HG03095 (cell line): ENCODE data around the gene GALNT6.
"Not testable (repeated sequence)": the region's sequence is repeated elsewhere in the genome, so short reads cannot be mapped to it uniquely, and the experiment has no call there.

Experiments used
- ATAC-seq: cut with Tn5 transposase; IDR thresholded peaks from one replicate; pipeline ENCODE4 v1.9.1; 2021; ENCODE audit warnings: moderate library complexity; ENCODE audit not compliant: unreplicated experiment

GALNT6 gene

DNA sequence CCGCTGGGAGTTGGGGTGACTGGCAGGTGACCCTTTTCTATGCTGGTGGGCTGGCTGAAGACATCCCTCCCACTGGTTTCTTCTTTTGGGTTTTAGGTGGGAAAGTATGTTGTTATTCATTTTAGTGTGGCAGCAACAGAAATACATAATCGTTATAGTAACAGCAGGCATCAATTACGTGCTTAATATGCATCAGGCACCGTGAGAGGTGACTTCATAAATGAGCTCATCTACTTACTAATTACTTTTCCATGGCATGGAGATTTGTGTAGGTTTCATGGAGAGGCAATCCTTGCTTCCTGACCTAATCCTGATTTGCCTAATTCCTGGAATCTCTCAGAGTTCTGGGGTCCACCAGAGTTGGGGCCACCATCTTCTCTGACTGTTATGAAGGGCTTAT lies 31.4 kb downstream of the GALNT6 start:
- ATAC-seq, result no peak

DNA sequence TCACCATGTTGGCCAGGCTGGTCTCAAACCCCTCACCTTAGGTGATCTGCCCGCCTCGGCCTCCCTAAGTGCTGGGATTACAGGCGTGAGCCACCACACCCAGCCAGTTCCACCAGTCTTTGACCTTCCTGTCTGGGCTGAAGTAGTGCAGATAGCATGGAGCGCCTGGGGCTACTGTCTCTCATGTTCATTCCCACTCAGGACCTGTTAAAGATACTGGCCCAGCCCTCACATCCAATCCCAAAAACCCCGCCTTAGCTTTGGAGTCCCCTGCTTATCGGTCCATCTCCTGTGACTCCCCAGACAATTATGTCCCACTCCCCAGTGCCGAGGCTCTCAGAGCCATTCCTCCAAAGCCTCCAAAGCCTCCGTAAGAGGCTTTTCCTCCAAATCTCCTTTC lies 32.7 kb downstream of the GALNT6 start:
- ATAC-seq, result no peak

DNA sequence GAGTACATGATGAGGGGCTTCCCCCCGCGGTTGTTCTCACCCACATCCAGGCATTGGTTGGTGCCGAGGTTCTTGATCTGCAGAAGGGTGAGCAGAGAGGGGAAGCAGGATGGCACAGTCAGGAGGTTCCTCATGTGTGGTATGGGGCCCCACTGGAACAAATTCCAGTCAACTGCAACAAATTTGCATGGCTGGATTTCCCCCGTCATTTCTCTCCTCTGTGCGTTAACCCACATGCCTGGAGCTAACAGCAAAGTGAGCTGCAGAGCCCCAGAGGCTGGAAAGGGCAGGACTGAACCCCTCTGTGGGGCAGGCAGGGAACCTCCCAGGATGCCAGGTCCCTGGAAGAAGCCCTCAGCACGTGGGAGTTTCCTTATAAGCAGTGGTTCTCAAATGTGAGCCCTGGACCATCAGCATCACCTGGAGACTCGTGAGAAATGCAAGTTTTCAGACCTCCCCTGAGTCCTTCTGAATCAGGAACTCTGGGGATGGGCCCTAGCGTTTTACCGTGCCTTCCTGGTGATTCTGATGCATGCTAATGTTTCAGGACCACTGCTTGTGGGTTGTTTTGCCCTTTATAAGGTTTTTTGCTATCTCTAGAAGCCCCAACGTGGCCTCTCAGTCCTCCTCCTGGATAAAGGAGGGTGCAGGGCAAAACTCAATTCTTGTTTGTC lies 33.7 kb downstream of the GALNT6 start:
- ATAC-seq, result no peak

DNA sequence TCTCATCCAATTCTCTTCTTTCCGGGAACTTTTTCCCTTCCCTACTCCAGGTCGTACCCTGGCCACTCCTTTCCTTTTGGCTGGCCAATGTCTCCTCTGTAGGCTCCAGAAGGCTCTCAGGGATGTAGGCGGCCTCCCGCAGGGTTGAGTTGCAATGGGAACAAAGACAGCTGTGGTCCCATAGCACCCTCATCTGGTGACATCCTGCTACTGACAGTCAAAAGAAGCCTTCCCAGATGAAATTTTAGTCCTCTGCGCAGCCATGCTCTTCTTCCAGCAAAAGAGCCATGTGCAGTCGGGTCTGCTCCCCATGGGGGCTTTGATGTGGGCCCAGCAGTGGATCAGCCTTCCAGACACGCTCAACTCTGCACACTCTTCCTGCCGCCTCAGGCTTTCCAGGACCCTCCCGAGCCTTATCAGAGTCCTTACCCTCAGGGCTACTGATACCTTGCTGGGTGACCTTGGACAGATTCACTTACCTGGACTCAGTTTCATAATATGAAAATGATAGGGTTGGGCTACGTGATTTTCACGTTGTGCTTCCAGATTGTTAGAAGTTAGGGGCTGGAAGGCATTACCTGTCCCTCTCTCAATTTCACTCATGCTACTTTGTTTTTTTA lies 39.2 kb downstream of the GALNT6 start:
- ATAC-seq, result no peak

DNA sequence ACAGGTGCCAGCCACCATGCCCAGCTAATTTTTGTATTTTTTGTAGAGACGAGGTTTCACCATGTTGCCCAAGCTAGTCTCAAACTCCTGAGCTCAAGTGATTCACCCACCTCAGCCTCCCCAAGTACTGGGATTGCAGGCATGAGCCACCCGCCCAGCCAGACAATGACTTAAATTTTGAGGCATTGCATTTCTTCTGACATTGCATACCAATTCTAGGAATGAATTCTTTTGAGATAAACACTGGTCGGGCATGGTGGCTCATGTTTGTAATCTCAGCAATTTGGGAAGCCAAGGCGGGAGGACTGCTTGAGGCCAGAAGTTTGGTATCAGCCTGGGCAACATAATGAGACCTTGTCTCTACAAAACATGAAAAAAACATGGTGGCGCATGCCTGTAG lies 42.2 kb downstream of the GALNT6 start:
- ATAC-seq, result no peak

DNA sequence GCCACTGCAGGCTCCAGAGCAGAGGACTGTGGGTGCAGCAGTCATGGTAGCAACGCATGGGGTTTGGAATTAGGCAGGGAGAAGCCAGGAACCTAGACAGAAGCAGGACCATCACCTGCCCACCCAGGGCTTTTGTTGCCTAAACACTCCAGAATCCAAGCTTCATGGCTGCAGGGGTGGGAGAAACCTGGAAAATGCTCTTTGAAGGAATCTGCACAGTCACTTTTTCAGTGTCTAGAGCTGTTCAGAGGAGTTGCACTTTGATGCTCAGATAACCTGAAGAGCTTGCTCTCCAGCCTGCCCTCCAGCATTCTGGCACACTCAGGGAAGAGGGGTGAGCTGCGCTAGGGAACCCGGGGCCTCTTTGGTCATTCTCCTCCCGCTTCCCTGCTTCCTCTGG lies 43.1 kb downstream of the GALNT6 start:
- no peak for ATAC-seq

DNA sequence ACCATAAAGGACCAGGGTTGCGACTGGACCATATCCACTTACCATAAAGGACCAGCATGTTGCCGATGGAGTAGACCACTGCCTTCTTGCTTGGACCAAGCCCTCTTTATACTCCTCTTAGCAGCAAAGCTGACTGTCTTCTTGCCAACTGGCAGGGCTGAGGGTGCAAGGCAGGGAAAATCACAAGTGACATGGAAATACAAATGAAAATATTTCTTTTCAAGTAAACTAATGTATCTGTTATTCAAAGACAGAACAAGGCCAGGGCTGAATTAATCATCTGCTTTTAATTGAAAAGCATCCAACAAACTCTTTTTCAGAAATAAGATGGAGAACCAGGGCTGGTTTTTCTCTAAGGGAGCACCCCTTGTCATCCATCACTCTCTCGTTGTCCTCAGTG lies 44.6 kb downstream of the GALNT6 start, which contains the start of gene CELA1:
Gene CELA1 (minus strand): TSS at position 99 of the 400 bp plus-strand sequence. CDS start 41 bp downstream, at position 58.
- ATAC-seq, result no peak

DNA sequence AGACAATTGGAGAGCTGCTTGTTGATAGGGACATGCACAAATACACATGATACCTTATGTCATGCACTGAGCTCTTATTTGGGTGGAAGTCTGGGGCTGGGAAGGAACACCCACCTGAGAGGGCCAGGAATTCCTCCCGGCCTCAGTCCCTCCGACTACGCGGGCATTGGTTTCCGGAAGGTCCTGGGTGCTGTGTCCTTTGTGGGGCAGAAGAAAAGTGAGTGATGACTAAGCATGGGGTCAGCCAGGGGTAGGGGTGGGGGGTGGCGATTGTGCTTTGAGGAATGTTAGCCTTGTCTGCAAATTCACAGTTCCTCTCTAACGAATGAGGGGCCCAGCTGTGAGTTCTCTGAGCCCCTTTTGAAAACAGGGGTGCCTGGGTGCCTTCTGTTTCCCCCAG lies 45.5 kb downstream of the GALNT6 start:
- no peak for ATAC-seq

DNA sequence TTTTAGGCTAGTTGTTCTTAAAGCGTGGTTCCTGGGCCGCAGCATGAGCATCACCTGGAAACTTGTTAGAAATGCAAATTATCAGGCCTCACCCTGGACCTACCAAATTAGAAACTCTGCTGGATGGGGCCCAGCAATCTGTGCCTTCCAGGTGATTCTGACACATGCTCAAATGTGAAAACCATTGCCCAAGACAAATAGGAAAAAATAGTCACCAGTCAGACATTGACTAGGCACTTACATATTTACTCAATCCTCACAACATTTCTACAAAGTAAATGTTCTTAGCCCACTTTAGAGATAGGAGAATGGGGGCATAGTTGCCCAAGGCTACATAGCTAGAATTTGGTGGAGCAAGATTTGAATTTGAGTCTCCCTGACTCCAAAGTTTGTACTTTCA lies 48.0 kb downstream of the GALNT6 start:
- no peak for ATAC-seq

DNA sequence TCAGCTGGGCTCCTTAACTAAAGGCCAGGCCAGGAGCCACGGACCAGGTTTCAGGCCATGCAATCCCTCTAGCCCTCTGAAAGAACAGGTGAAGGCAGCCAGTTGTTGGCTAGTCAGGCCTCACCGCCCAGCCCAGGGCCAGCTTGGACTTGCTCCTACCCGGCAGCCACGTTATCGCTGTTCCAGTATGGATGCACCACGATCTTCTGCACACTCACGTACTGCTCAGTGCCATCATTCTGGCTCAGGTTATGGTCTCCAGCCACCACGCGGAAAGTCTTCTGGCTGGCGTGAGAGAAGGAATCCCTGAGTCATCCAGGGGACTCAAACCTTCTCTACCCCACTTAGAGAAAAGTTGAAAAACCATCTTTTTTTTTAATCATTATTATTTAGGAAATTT lies 48.8 kb downstream of the GALNT6 start:
- ATAC-seq, result no peak

DNA sequence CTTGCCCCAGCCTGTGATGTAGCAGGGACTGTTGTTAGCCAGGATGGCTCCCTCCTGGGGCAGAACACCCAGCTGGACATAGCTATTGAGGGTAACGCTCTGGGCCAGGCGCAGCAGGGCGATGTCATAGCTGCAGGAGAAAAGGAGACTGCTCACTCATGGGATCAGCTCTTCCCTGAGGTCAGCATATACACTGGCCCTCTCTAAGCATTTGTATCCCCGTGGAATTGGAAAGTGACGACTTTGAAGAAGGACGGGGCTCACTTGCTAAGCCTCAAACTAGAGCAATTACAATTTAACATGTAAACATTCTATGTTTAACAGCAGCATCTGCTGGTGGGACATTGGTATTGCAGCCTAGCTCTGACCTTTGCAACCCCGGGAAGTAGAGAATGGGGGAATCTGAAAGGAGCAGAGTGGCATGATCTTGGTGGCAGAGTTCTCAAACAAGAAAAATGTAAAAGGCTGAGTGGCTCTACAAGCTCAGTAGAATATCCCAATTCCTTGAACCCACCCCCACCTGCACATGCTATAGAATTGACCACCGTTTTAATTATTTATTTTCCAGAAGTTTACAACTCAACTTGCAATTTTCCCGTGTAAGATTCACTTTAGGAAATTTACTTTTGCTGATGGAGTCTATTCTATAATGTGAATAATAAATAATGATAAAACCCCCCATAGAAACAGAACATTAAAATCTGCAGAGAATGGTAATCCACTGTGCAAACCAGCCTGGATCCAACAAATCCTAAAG lies 49.8 kb downstream of the GALNT6 start:
- ATAC-seq, result no peak

DNA sequence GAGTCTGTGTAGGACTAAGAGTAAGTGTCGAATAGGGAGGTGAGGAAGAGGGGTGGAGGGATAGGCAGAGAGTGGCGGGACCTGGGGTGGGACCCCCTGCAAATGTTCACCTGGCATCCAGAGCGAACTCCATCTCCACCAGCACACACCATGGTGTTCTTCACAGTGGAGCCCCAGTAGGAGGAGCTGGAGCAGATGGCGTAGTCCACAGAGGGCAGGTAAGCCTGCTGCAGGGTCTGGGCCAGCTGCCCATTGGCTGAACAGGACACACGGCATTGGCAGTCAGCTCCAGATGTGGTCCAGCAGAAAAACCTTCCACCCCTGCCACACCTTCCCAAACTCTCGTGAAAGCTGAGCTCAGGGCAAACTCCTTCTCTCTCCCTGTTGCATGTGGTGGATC lies 51.5 kb downstream of the GALNT6 start:
- no peak for ATAC-seq

DNA sequence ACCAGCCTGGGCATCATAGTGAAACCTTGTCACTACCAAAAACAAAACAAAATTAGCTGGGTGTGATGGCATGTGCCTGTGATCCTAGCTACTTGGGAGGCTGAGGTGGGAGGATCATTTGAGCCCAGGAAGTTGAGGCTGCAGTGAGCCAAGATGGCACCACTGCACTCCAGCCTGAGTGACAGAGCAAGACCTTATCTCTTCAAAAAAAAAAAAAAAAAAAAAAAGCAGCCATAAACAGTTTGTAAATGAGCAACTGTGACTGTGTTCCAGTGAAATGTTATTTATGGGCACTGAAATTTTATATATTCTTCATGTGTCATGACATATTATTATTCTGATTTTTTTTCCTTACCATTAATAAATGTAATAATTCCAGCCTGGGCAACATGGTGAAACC lies 53.9 kb downstream of the GALNT6 start:
- ATAC-seq, result not testable (repeated sequence)

DNA sequence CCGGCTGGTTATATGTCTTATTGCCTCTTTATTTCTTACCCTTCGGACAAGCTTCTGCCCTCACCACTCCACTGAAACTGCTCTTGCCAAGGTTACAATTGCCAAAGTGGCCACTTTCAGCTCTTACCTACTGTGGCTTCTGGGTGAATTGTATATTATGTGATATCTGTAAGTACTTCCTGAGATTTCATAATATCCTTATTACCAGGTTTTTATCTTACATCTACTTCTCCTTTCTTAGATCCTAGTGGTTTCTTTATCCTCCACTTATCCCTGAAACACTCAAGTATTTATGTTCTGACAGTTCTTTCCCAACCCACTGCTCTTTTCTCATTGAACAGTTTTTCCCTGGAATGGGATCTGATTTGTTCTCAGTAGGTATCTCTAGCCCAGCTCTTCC lies 55.3 kb downstream of the GALNT6 start:
- ATAC-seq, result no peak

DNA sequence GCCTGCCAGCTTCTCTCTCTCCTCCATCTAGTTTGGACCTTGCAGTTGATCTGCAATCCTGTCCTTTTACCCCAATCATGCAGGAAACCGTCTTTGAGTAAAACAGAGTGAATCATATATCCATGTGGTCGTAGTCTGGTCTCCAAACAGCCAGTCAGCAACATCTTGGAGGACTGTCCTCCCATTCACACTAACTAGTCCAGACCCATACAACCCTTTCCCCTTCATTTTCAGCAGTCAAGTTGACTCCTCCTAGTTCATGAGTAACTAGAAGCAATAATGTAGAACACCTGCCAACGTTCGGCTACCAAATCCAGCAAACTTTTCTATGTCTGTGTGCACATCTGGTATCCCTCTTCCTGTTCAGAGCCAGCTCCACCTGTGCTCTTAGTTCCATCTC lies 56.4 kb downstream of the GALNT6 start:
- no peak for ATAC-seq

DNA sequence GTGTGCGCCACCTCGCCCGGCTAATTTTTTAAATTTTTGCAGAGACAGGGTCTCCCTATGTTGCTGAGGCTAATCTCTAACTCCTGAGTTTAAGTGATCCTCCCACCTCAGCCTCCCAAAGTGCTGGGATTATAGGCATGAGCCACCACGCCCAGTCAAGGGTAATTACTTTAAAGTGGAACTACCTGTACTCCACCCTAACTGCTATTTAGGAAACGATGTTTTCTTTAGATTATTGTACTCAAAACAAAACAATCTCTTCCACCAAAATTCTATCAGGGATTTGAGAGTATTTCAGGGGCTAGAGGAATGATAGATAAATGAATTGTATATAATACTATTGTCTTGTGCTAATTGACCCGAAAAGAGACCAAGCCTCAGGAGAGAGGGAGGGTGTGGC lies 57.7 kb downstream of the GALNT6 start:
- no peak for ATAC-seq

DNA sequence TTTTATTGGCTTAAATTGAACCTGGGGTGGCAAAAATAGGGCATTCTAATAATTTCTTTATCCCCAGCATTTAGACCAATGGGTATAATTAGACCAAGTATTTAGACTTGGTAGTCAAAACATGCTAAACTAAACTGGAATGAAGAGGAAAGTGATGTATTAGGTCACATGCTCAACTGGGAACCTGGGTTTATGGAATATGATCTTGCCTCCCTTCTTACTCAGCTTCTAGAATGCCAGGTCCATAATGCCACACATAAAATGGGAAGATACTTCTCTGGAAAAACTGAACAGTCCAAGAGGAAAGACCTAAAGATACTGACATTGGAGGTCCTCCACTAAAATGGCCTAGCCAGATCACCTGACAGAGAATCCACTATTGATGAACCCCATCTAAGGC lies 61.0 kb downstream of the GALNT6 start:
- no peak for ATAC-seq

DNA sequence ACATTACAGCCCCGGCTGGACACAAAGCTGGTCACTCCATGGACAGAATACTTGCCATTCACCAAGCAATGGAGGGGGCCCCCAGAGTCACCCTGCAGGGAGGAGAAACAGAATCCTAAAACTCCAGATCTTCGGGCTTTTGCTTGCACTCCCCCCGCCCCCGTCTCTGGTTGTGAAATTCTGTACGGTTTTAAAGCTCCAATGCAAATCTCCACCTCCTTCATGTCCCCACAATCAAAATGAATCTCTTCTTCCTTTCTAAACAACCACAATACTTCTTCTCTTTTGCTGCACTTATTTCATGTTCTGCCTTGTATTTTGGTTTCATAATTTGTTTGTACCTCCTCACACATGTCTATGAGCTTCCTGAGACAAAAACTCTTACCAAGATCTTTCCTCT lies 61.5 kb downstream of the GALNT6 start:
- no peak for ATAC-seq

DNA sequence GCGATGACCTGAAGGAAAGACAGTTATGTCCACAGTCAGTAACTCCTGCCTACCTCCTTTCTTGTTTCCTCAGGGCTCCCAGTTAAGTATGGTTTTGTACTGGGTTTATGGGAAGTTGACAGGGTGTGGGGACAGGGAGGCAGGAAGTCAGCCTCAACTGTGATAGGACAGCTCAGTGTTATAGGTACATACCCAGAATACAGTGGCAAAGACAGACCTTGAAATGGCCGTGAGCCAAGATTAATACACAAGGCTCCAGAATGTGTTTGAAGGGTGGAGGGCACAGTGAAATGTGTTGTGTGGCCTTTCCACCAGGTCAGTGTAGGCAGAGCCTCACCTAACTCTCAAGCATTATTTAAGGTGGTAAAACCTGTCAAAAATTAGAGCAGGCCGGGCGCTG lies 62.6 kb downstream of the GALNT6 start:
- no peak for ATAC-seq

DNA sequence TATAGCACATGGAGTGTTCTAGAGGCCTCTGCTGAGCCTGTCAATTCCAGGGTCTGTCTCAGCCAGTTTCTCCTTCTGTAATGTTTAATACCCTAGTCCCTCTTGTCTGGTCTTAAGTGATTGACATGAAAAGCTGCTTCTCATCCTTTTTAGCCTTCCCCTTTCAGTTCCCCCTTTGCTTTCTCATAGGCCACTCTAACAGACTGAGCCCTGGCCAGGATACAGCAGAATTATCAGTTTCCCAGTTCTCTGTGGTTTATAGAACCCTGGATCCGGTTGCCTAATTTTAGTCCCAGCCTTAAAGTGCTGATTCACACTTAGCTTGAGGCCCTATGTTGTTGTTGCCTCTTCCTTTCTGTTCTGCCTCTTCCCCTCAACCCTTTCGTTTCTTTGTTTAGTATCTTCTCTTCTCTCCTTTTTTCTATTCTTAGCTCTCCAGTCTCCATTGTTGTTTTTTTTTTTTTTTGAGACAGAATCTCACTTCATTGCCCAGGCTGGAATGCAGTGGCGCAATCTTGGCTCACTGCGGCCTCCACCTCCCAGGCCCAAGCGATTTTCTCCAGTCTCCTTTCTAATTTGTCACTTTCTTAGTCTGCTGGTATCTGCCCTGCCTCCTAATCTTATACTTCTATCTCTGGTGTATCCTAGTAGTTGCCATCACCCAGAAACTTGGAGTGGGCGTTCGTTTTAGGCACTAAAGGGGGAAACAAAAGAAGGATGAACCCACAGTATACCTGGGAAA lies 64.3 kb downstream of the GALNT6 start:
- peak; percentile 49 for ATAC-seq

DNA sequence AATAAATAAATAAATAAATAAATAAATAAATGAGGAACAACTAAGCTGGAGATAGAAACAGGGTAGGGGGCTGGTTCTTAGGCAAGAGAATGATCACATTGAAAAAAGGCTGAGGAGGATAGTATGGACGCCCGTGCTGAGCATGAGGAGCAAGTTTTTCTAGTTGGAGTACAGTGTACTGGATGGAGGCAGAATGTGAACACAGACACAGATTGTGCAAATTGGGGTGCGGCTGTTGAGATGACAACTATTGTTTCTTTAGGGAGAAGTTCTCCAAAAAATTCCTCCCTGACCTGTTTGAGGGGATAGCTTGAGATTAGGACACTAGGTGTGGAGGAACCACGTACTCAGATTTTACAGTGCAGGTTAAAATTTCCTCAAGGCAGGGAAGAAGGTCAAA lies 66.3 kb downstream of the GALNT6 start:
- no peak for ATAC-seq
